SK-N-SH (cell line): ENCODE measurements around the gene SH3BP4. TPM values are rescaled to one million over a fixed set of nuclear protein-coding genes. Genes with fewer than 3 reads are reported as not detected.

ENCODE experiments used
- CTCF ChIA-PET: fragments of 300-600, 350-600 bp; formaldehyde crosslinking; extraction: SDS; loops from one replicate; lab custom pipeline; 2021; lab: Yijun Ruan, JAX
- POLR2A ChIA-PET: fragments of 350-600 bp; sonication (Branson Sonifier 250); formaldehyde crosslinking; extraction: SDS; loops from one replicate; lab custom pipeline; 2020; ENCODE audit warnings: antibody characterized with exemption, inconsistent platforms; lab: Yijun Ruan, JAX
- DNase-seq: peaks from one replicate; pipeline ENCODE4 v3.0.0; 2012
- H2AFZ ChIP-seq: fragments of 200-600 bp; sonication (generic); 2 replicates; pipeline ENCODE4 v1.8.1; 2016; ENCODE audit warnings: antibody characterized with exemption, mild to moderate bottlenecking, low read depth
- H3F3A ChIP-seq: fragments of 200-600 bp; sonication (generic); replicated peaks from 2 replicates; pipeline ENCODE3; 2016; ENCODE audit warnings: antibody characterized with exemption, mild to moderate bottlenecking; ENCODE audit not compliant: insufficient read depth
- H3K27ac ChIP-seq, 2 experiments: fragments of 200-500 bp in 1 of 2; fragments of 200-600 bp in 1 of 2; sonication (Bioruptor generic) in 1 of 2; sonication (generic), shearing (Covaris generic) in 1 of 2; 2 replicates each; pipeline versions ENCODE4 v1.5.1 to v1.6.1; 2014 to 2016; ENCODE audit warnings: low read depth in 2 of 2, inconsistent platforms in 1 of 2, low read length in 1 of 2, mild to moderate bottlenecking in 1 of 2, mixed read lengths in 1 of 2
- H3K27me3 ChIP-seq: fragments of 200-600 bp; sonication (generic), shearing (Covaris generic); 2 replicates; pipeline ENCODE4 v1.6.1; 2016; ENCODE audit warnings: mixed run types; ENCODE audit not compliant: insufficient read depth
- H3K36me3 ChIP-seq, 2 experiments: fragments of 200-500 bp in 1 of 2; fragments of 200-600 bp in 1 of 2; sonication (Bioruptor generic) in 1 of 2; sonication (generic) in 1 of 2; replicated peaks in 1 of 2; 2 replicates each; pipeline versions ENCODE3 to v1.5.1; 2014 to 2016; ENCODE audit warnings: low read length in 1 of 2, mild to moderate bottlenecking in 1 of 2; ENCODE audit not compliant: insufficient read depth in 2 of 2, control insufficient read depth in 1 of 2
- H3K4me1 ChIP-seq, 2 experiments: fragments of 200-500 bp in 1 of 2; fragments of 200-600 bp in 1 of 2; sonication (Bioruptor generic) in 1 of 2; sonication (generic), shearing (Covaris generic) in 1 of 2; 2 replicates each; pipeline versions ENCODE4 v1.5.1 to v1.6.1; 2014 to 2016; ENCODE audit warnings: low read depth in 1 of 2, low read length in 1 of 2, mixed run types in 1 of 2; ENCODE audit not compliant: insufficient read depth in 2 of 2, control insufficient read depth in 1 of 2
- H3K4me2 ChIP-seq: fragments of 200-600 bp; sonication (generic), shearing (Covaris generic); 2 replicates; pipeline ENCODE4 v1.6.1; 2017; ENCODE audit warnings: mixed run types
- H3K4me3 ChIP-seq, 2 experiments: fragments of 200-500 bp in 1 of 2; fragments of 200-600 bp in 1 of 2; sonication (Bioruptor generic) in 1 of 2; sonication (generic), shearing (Covaris generic) in 1 of 2; 2 replicates each; pipeline versions ENCODE4 v1.5.1 to v1.8.1; 2014 to 2016; ENCODE audit warnings: low read depth in 2 of 2, inconsistent platforms in 1 of 2, low read length in 1 of 2, mild to moderate bottlenecking in 1 of 2, mixed read lengths in 1 of 2, moderate library complexity in 1 of 2
- H3K79me2 ChIP-seq: fragments of 200-600 bp; sonication (generic); 2 replicates; pipeline ENCODE4 v1.8.1; 2017; ENCODE audit warnings: mild to moderate bottlenecking; ENCODE audit not compliant: insufficient read depth
- H3K9ac ChIP-seq: fragments of 200-600 bp; sonication (generic); 2 replicates; pipeline ENCODE4 v1.6.1; 2017; ENCODE audit warnings: mixed run types
- H3K9me2 ChIP-seq: fragments of 200-600 bp; sonication (generic); 2 replicates; pipeline ENCODE4 v1.6.1; 2017; ENCODE audit warnings: mixed run types
- H3K9me3 ChIP-seq: fragments of 200-600 bp; sonication (generic); 2 replicates; pipeline ENCODE4 v1.6.1; 2017; ENCODE audit warnings: mixed run types, mild to moderate bottlenecking, moderate library complexity
- H4K20me1 ChIP-seq: fragments of 200-600 bp; sonication (generic); 2 replicates; pipeline ENCODE4 v1.6.1; 2017; ENCODE audit warnings: mild to moderate bottlenecking, mixed run types; ENCODE audit not compliant: insufficient read depth
- CTCF ChIP-seq: fragments of 200-600 bp; sonication (generic); IDR thresholded peaks from 2 replicates; pipeline ENCODE4 v1.6.1; 2017; ENCODE audit warnings: antibody characterized with exemption, mild to moderate bottlenecking, moderate library complexity
- ELF1 ChIP-seq: IDR thresholded peaks from 2 replicates; pipeline ENCODE4 v1.4.0; 2012
- EP300 ChIP-seq, 2 experiments: IDR thresholded peaks; 2 replicates each; pipeline versions ENCODE4 v1.4.0 to v1.6.1; 2012; ENCODE audit warnings: borderline replicate concordance in 1 of 2, low read depth in 1 of 2, low read length in 1 of 2
- EZH2phosphoT487 ChIP-seq: fragments of 200-600 bp; sonication (generic); IDR thresholded peaks from 2 replicates; pipeline ENCODE4 v1.6.1; 2017; ENCODE audit warnings: low read depth, mixed run types, mild to moderate bottlenecking, antibody characterized with exemption, moderate library complexity, borderline replicate concordance
- FOXM1 ChIP-seq: IDR thresholded peaks from 2 replicates; pipeline ENCODE4 v1.4.0; 2012; ENCODE audit warnings: low read depth, mild to moderate bottlenecking
- MAX ChIP-seq: IDR thresholded peaks from 2 replicates; pipeline ENCODE4 v1.4.0; 2012; ENCODE audit warnings: low read depth
- MXI1 ChIP-seq: IDR thresholded peaks from 2 replicates; pipeline ENCODE4 v1.6.1; 2012; ENCODE audit warnings: mild to moderate bottlenecking, low read depth, low read length, improper control_type of control experiment
- NFIC ChIP-seq: IDR thresholded peaks from 2 replicates; pipeline ENCODE4 v1.4.0; 2012; ENCODE audit warnings: borderline replicate concordance
- RCOR1 ChIP-seq: fragments of 150-350 bp; IDR thresholded peaks from 2 replicates; pipeline ENCODE4 v1.6.1; 2017; ENCODE audit warnings: antibody characterized with exemption, low read length
- REST ChIP-seq: IDR thresholded peaks from 2 replicates; pipeline ENCODE4 v1.6.1; 2012; ENCODE audit warnings: mild to moderate bottlenecking, low read depth, low read length, moderate library complexity
- RFX5 ChIP-seq: IDR thresholded peaks from 2 replicates; pipeline ENCODE4 v1.6.1; 2012; ENCODE audit warnings: mild to moderate bottlenecking, improper control_type of control experiment, low read length
- USF1 ChIP-seq: IDR thresholded peaks from 2 replicates; pipeline ENCODE4 v1.4.0; 2012; ENCODE audit warnings: low read depth, borderline replicate concordance
- WGBS: methylation state at CpG from one replicate; pipeline ENCODE4 v1.1.6; 2017; ENCODE audit warnings: low lambda C conversion rate; 5-methylcytosine and 5-hydroxymethylcytosine counted together
- polyA plus RNA-seq, 3 experiments: library from polyadenylated mRNA; depleted of rRNA; stranded (reverse); fragments of >200 nt; gene quantifications; 2 replicates each; pipeline ENCODE4 v1.2.3, GENCODE V29; 2012
- TF ChIP-seq, protein P1 (sequence below): fragments of 150-350 bp; IDR thresholded peaks from 2 replicates; pipeline ENCODE4 v1.6.1; 2017; ENCODE audit warnings: antibody characterized with exemption, low read length, low read depth, borderline replicate concordance

The SH3BP4 gene
- polyA plus RNA-seq, 1 of the 3 experiments (the other 2 are of a cell fraction): 27.7 TPM

DNA sequence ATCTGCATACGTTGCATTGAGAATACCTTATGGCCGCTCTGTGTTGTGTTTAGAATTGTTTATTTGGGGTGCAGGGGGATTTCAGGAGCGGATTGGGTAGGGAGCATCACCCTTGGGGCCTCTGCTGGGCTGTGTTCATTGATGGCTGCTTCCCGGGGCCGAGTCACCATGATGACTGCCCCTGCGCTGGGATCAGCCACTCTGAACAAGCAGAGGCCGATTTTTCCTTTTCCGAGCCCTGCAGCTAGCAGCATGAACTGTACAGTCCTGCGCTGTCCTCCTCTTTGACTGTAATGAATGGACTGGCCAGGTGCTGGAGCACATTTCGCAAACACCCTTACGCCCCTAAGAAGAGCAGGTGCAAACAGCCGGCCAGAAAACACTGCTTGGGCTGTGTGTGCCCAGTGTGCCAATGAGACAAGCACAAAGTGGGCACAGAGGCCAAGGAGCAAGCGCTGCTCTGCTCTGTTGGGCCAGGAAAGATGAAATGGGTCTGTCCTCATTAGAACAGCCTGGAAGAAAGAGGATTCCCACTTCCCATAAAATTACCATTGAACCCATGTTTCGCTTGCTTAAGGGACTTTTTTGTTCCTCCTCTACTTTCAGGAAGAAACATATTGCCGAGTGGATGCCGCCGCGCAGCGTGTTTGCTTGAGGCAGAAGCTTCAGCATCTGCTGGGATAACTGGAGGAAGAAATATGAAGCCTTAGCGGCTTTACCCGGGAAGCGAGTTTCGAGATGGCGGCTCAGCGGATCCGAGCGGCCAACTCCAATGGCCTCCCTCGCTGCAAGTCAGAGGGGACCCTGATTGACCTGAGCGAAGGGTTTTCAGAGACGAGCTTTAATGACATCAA, 82.7 kb downstream of the SH3BP4 start:
- no peaks in the 10 kb centered on the region for H3K27me3 ChIP-seq
- 97% methylated on average over 30 of the region's 30 CpGs for WGBS
- no peaks in the 10 kb centered on the region for H3K9me3 ChIP-seq
- H3K4me3 ChIP-seq: no peak overlapping the region
- H3K4me1 ChIP-seq: peaks cover 0 to 7% of the 10 kb centered on the region in 2 experiments; a peak in 1 of 4 replicates
- no peak overlapping the region for H3K9ac ChIP-seq
- no peak for DNase-seq
- no peak for TF ChIP-seq NFIC
- TF ChIP-seq MXI1: no peak
- TF ChIP-seq MAX: no peak
- no peak for TF ChIP-seq EZH2phosphoT487
- no peak for TF ChIP-seq ELF1
- no peak for TF ChIP-seq EP300 (IDR thresholded peaks at IDR 0.05; ENCODE audit: borderline replicate concordance in 1 of 2, low read depth in 1 of 2, low read length in 1 of 2)
- no peak for TF ChIP-seq CTCF
- no peak for TF ChIP-seq RFX5
- TF ChIP-seq RCOR1: no peak
- TF ChIP-seq, all 33 proteins: peak for 0
- ChIA-PET POLR2A (no interaction called here), CTCF (interaction anchor here (0.5 kb wide), 1 partner anchor 344 kb away, joined by 3 read pairs; no protein-coding TSS in a partner anchor)
- Histone ChIP-seq H3F3A (no peaks in the 10 kb centered on the region), H3K36me3 (peaks cover 28 to 39% of the 10 kb centered on the region in 2 experiments), H3K9me2 (no peaks in the 10 kb centered on the region), H2AFZ (no peak overlapping the region), H4K20me1 (peaks cover 14% of the 10 kb centered on the region), H3K27ac (no peak overlapping the region), H3K79me2 (peaks cover 85% of the 10 kb centered on the region), H3K4me2 (no peak overlapping the region)

DNA sequence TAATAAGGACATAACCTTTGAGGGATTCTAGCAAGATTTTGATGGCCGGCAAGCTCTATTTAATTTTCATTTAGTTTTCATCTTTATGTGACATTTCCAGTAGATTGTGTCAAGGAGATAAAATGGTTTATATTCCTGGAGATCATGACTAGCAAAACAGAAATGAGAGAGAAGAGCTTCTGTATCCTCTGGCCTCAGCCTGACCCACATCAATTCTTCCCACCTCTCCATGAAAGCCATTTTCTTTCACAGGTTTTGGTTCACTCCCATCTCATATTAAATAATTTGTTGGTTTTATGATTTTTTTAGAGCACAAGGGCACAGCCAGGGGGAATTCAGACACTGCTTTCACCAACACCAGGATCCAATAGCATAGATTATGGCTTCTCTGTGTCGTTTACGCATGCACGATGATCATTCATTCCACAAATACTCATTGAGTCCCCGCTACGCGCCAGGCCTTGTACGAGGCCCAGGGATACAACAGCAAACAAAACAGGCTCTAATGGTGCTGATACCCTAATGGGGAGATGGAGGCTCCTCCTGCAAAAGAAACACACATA, 85.9 kb downstream of the SH3BP4 start:
- H3K79me2 ChIP-seq: peaks cover 84% of the 10 kb centered on the region
- TF ChIP-seq FOXM1 (no peak), REST (no peak), USF1 (no peak)
- TF ChIP-seq, protein P1, sequence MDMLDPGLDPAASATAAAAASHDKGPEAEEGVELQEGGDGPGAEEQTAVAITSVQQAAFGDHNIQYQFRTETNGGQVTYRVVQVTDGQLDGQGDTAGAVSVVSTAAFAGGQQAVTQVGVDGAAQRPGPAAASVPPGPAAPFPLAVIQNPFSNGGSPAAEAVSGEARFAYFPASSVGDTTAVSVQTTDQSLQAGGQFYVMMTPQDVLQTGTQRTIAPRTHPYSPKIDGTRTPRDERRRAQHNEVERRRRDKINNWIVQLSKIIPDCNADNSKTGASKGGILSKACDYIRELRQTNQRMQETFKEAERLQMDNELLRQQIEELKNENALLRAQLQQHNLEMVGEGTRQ: no peak
- no peaks in the 10 kb centered on the region for H3F3A ChIP-seq
- no peak overlapping the region for H3K4me3 ChIP-seq
- DNase-seq: no peak
- WGBS: over 99% methylated on average over 8 of the region's 8 CpGs
- no peaks in the 10 kb centered on the region for H3K9me3 ChIP-seq
- H3K36me3 ChIP-seq: peaks cover 42 to 60% of the 10 kb centered on the region in 2 experiments
- H4K20me1 ChIP-seq: peaks cover 18% of the 10 kb centered on the region; the same call in 1 of the 2 replicates
- no peak overlapping the region for H2AFZ ChIP-seq
- no peaks in the 10 kb centered on the region for H3K9me2 ChIP-seq
- no peak overlapping the region for H3K4me2 ChIP-seq
- no peak overlapping the region for H3K9ac ChIP-seq
- CTCF ChIA-PET: no interaction called here
- no peaks in the 10 kb centered on the region for H3K27me3 ChIP-seq
- H3K27ac ChIP-seq: 0 out of 4 replicates have a peak overlapping the region, but pooled peaks of 1 of the 2 experiments have one; percentile 19
- POLR2A ChIA-PET: no interaction called here
- H3K4me1 ChIP-seq: no peaks in the 10 kb centered on the region
